HG02798 (cell line): ENCODE results near the gene GNL1.
"Not testable (repeated sequence)": the region's sequence is repeated elsewhere in the genome, so short reads cannot be mapped to it uniquely, and the experiment has no call there.

Experiments
- ATAC-seq: cut with Tn5 transposase; IDR thresholded peaks from one replicate; pipeline ENCODE4 v1.9.1; 2021; ENCODE audit warnings: mild to moderate bottlenecking; ENCODE audit not compliant: unreplicated experiment, poor library complexity

Gene GNL1

DNA sequence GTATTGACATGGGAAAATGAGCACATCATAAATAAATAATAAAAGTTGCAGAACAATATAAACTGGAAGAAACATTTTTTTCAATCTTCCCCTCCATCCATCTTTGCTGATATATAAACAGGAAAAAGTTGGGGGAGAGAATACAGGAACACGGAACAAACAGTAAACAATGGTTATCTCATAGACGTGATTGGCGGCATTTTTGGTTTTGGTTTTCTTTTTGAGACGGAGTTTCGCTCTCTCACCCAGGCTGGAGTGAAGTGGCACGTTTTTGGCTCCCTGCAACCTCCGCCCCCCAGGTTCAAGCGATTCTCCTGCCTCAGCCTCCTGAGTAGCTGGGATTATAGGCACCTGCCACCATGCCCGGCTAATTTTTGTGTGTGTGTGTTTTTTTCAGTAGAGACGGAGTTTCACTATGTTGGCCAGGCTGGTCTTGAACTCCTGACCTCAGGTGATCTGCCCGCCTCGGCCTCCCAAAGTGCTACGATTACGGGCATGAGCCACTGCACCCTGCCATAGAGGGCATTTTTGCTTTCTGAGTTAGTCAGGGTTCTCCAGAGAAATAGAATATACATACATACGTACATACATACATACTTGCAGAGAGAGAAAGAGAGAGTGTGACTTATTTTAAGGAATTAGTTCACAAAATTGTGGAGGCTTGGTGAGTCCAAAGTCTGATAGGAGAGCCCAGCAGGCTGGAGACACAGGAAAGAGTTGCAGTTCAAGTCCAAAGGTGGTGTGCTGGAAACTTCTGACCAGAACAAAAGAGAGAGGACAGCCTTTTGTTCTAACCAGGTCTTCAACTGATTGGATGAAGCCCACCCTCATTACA lies 22.6 kb downstream of the GNL1 start:
- ATAC-seq = no peak

DNA sequence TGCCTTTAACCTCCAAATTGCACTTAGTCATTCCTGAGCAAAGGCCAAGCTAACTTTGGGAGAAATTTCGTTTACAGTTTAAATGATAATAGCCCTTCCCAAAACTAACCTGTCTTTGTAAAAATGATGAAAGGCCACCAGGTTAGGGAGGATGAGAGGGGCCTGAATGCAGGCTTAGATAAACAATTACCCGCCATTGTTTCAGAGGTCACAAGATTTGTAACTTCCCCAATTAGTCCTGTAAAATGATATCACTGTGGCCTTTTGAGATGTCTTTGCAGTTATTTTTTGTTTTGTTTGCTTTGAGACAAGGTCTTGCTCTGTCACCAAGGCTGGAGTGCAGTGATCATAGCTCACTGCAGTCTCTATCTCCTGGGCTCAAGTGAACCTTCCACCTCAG lies 26.3 kb downstream of the GNL1 start:
- ATAC-seq = no peak

DNA sequence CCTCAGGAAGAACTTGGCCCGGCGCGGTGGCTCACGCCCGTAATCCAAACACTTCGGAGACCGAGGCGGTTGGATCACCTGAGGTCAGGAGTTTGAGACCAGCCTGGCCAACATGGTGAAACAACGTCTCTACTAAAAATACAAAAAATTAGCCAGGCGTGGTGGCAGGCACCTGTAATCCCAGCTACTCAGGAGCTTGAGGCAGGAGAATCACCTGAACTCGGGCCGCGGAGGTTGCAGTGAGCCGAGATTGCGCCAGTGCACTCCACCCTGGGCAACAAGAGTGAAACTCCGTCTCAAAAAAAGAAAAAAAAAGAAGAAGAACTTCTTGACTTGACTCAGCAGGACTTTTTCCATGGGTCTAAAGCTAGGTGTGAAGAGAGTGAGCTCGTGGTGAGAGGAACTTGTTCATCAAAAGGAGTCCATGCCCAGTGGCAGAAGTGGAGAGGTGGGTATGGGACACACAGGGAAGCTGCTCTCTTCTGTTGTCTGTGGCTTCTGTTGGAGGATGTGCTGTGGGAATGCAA lies 26.9 kb downstream of the GNL1 start:
- ATAC-seq = peak; percentile 40

DNA sequence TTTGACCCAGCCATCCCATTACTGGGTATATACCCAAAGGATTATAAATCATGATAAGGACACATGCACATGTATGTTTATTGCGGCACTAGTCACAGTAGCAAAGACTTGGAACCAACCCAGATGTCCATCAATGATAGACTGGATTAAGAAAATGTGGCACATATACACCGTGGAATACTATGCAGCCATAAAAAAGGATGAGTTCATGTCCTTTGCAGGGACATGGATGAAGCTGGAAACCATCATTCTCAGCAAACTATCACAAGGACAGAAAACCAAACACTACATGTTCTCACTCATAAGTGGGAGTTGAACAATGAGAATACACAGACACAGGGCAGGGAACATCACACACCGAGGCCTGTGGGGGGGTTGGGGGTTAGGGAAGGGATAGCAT lies 29.8 kb downstream of the GNL1 start:
- not testable (repeated sequence) for ATAC-seq

DNA sequence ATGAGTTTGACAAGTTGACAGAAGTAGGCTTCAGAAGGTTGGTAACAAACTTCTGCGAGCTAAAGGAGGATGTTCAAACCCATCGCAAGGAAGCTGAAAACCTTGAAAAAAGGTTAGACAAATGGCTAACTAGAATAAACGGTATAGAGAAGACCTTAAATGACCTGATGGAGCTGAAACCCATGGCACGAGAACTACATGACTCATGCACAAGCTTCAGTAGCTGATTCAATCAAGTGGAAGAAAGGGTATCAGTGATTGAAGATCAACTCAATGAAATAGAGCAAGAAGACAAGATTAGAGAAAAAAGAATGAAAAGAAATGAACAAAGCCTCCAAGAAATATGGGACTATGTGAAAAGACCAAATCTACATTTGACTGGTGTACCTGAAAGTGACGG lies 34.3 kb downstream of the GNL1 start:
- ATAC-seq = not testable (repeated sequence)

DNA sequence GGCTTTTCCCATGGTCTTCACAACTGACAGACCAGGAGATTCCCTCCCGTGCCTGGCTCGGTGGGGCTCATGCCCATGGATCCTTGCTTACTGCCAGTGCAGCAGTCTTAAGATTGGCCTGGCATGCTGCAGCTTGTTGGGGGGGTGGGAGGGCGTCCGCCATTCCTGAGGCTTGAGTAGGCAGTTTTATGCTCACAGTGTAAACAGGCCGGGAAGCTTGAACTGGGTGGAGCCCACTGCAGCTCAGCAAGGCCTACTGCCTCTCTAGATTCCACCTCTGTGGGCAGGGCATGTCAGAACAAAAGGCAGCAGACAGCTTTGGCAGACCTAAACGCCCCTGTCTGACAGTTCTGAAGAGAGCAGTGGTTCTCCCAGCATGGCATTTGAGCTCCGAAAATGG lies 35.2 kb downstream of the GNL1 start:
- ATAC-seq = not testable (repeated sequence)

DNA sequence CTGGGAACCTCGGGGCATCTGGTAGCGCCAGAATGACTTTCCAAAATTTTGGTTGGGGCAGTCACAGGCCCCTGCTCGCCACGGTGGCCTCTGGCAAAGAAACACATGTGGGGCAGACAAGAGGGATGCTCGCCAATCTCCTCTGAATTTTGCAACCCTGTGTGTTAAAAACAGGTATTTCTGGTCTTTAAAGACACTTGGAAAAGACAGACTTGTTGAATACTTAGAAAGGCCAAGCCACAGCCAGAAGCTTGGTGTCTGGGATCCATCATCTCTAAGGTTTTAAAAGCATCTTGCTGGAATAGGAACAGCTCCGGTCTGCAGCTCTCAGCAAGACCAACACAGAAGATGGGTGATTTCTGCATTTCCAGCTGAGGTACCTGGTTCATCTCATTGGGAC lies 35.8 kb downstream of the GNL1 start:
- no peak for ATAC-seq

DNA sequence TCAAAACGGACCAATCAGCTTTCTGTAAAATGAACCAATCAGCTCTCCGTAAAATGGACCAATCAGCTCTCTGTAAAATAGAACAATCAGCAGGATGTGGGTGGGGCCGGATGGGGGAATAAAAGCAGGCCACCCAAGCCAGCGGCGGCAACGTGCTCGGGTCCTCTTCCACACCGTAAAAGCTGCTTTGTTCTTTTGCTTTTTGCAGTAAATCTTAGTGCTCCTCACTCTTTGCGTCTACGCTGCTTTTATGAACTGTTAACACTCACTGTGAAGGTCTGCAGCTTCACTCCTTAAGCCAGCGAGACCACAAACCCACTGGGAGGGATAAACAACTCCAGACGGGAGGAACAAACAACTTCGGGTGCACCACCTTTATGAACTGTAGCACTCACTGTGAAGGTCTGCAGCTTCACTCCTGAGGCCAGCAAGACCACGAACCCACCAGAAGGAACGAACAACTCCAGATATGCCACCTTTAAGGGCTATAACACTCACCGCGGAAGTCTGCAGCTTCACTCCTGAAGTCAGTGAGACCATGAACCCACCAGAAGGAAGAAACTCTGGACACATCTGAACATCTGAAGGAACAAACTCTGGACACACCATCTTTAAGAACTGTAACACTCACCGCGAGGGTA lies 37.7 kb downstream of the GNL1 start:
- not testable (repeated sequence) for ATAC-seq

DNA sequence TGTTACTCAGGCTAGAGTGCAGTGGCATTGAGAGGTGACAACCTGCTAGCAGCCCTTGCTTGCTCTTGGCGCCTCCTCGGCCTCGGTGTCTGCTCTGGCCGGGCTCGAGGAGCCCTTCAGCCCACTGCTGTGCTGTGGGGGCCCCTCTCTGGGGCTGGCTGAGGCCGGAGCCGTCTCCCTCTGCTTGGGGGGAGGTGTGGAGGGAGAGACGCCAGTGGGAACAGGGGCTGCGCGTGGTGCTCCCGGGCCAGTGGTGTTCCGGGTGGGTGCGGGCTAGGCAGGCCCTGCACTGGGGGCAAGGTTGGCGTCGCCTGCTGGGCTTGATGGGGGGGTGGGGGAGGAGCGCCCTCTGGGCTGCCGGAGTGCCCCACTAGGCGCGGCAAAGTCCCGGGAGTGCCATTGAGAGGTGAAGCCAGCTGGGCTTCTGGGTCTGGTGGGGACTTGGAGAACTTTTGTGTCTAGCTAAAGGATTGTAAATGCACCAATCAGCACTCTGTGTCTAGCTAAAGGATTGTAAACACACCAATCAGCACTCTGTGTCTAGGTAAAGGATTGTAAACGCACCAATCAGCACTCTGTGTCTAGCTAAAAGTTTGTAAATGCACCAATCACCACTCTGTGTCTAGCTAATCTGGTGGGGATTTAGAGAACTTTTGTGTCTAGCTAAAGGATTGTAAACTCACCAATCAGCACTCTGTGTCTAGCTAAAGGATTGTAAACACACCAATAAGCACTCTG lies 38.4 kb downstream of the GNL1 start:
- ATAC-seq = not testable (repeated sequence)

DNA sequence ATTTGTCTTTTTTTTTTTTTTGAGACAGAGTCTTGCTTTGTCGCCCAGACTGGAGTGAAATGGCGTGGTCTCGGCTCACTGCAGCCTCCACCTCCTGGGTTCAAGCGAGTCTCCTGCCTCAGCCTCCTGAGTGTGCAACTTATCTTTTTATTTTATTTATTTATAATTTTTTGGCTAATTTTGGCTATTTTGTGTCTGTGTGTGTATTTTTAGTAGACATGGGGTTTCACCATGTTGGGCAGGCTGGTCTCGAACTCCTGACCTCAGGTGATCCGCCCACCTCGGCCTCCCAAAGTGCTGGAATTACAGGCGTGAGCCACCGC lies 39.6 kb downstream of the GNL1 start:
- ATAC-seq = not testable (repeated sequence)

DNA sequence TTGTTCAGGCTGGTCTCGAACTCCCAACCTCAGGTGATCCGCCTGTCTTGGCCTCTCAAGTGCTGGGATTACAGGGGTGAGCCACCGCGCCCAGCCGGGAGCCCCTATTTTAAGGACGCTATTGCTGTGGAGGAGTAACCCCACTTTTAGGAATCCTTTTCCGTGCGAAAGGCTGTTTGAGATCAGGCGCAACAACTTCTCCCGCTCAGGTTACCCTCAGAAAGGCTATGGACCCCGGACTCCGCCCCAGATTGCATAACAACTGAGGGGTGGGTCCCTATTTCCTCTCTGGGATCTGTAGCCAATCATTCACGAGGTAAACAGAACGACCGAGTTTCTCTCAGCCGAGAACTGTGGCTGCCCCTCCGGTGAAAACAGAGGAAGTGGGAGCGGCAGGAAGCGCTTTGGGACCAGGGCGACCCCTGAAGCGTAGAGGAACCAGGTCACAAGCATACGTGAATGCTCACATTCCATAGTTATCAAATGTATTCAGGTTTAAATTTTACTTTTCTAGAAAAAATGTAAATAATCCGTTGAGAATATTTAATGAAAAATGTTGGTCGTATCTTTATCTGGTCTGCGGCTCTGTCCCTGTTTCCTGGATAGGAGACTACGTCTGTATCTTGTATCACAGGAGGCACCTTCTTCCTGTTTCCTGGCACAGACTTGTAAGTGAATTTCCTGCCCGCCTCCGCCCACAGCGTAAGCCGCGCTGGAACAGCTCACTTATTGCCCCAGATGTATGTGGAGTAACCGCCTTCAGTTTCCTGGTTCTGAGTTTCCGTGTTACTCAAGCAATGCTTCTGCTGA lies 40.1 kb downstream of the GNL1 start:
- peak; percentile 72 for ATAC-seq

DNA sequence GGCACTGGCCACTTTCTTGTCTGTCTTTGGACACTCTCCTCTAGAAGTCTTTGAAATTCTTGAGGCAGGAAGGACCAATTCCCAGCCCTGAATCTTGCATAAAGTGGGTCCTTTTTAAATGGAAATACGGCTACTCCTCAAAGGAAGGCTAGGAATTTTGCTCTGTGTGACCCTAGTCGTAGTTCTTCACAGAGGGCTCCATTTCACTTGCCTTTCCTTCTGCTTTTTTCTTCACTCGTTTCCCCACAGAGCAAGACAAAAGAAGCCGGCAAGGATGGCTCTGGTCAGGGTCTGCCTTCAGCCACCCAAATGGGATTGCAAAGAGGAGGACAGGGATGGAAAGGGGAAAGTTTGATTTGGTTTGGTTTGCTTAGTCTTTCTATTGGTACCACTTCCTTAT lies 41.2 kb downstream of the GNL1 start:
- ATAC-seq = no peak

DNA sequence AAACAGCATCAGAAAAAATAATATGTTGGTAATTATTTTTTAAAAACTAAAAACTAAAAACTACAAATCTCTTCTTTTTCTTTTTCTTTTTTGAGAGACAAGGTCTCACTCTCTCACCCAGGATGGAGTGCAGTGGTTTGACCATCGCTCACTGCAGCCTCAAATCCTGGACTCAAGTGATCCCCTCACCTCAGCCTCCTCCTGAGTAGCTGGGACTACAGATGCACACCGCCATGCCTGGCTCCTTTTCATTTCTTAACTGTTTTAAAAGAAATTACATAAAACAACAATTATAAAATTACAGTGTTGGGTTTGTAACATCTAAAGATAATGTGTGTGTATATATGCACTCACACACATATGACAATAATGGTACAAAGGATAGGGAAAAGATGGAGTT lies 42.8 kb downstream of the GNL1 start:
- no peak for ATAC-seq

DNA sequence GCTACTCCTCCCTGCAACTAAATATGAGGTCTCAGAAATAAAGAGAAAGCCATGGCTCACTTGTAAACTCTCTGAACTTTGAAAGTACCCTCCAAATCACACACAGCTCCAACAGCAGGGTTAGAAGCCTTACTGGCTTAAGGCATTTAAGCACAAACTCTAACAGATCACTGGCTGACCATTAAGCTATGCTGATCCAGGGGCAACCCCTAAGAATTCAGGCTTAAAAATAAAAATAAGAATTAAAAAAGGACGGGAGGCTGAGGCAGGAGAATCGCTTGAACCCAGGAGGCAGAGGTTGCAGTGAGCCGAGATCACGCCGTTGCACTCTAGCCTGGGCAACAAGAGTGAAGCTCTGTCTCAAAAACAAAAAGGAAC lies 45.1 kb downstream of the GNL1 start:
- ATAC-seq = no peak

DNA sequence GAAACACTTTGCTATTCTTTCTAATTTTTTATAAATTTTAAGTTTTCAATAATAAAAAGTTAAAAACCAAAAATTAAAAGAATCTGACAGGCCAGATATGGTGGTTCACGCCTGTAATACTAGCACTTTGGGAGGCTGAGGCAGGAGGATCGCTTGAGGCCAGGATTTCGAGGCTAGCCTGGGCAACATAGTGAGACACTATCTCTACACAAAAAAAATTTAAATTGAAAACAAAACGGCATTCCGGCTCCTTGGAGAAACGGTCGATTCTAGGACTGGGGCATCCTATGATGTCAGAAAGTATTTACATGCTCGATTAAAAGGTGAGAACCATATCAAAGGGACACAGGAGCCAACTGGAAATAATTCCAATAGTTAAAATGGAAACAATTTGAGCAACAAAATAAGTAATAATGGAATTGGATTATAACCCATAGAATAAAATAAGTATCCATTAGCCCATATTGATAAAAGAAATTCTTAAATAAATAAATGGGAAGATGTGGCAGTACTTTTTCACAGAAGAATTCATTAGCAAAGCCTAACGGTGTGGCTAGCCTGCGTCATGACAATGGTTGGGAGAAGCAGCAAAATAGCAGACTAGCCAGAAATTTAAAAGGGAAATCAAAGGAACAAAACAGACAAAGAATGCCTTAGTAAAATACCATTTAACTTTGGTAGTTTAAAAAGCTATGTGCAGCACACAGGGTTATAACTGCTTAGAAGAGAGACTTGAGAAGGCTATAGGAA lies 45.7 kb downstream of the GNL1 start:
- ATAC-seq = no peak

DNA sequence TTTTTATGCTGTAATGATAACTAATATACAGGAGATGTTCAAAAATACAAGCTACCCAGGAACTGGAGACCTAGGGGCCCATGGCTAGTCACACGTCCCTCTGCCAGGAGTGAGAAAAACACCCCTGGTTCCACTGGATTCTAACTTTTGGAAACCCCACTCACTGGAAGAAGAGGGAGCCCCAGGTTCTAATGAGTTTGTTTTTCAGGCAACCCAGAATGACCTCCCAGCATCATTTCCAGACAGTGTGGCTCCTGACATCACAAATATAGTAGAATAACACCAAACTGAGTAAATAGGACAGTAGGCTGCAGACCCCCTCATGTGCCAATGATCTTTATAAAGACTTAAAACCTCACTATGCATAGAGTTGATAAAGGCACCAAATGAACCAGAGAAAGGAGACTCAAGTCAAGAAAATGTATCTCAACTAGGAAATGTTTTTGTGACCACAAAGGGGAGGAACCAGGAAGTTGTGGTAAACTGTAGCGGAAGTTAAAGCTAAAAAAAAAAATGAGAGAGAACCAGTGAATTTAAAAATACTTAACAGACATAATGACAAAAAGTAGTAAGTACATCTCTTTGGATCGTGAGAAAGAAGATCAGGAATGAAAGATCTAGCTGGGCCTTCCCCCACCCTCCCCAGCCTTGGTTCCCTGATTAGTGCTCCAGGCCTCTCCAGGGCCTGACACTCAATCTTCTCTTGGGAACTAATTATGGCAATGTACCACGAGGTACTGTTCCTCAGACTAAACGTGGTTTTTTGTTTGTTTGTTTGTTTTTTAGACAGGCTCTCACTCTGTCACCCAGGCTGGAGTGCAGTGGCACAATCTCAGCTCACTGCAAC lies 47.2 kb downstream of the GNL1 start:
- peak; percentile 47 for ATAC-seq

DNA sequence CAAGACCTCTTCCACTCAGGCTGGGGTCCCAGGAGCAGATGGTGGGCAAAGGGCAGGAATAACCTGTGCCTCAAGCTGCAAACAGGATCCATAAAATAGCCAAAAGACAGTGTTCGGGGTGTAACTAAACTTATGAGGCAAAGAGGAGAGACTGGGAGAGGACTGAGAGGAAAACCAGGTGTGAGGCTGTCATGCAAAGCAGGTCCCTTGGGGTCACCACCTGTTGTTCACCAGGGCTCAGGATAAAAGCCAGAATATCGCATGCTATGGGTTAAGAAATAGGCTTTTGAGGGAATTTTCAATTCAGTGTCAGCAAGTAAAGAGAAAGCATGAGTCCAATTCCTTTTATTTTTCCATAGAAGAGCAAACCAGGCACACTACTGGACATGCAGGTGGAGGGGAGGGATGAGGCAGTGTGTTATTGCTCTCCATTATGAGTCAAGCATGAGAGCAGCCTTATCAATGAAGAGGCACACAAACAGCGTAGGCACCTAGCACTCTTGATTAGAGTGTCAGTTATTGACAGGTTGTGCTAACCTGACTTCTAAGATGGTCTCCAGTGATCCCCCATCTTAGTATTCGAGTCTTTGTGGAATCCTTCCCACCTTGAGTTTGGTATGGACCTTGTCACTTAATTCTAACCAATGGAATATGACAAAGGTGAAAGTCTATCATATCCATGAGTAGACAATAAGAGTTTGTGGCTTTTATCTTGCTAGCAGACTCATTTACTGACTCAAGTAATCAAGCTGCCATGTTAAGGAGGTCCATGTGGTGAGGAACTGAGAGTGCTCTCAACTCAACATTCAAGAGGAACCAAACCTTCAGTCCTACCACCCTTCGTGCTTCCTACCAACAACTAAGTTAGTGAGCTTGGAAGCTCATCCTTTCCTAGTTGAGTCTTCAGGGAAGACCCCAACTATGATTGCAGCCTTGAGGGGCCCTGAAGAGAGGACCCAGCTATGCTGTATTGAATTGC lies 48.2 kb downstream of the GNL1 start:
- ATAC-seq = no peak
